ENCODE data around the gene RFT1. TPM values are rescaled to one million over a fixed set of nuclear protein-coding genes. Genes with fewer than 3 reads are reported as not detected.

The RFT1 gene
- total and polyA plus RNA-seq, 2 of the 13 experiments (the other 11 are each of a cell fraction or from before 2014, with no cell fraction given): 23.2 to 37.0 TPM

GRCh38 chr3:53074761-53075742, 55.2 kb downstream of the RFT1 start:
- intact Hi-C loops (cut with micrococcal nuclease; ENCODE audit: unreplicated experiment) (loop anchor here (10.0 kb wide), 1 partner anchor 330 kb away; no protein-coding TSS in a partner anchor), in situ Hi-C loops (cut with HindIII; ENCODE audit: extremely low pct_ligation_motif_present, low pct_unique_long_range_greater_than_20kb) (loop anchor here (5.0 kb wide), 1 partner anchor 223 kb away; no protein-coding TSS in a partner anchor)
- ChIA-PET POLR2A (interaction anchor here (0.8 to 1.9 kb wide), 2 partner anchors 9 to 18 kb away, joined by 3 to 4 read pairs; no protein-coding TSS in a partner anchor), CTCF (ENCODE audit: low intra/inter-chr PET ratio, low total read pairs) (no interaction called here)
- TF ChIP-seq ZBTB14 (CRISPR knock-in tag; IDR thresholded peaks at IDR 0.05) (no peak), ZEB1 (IDR thresholded peaks at IDR 0.05; ENCODE audit: insufficient replicate concordance, low read depth) (no peak), RFX1 (IDR thresholded peaks at IDR 0.05) (peak; percentile 64), ZNF652 (CRISPR knock-in tag; IDR thresholded peaks at IDR 0.05; ENCODE audit: borderline replicate concordance, low read depth) (no peak), ZBTB33 (CRISPR knock-in tag; IDR thresholded peaks at IDR 0.05) (no peak)
- no TSS peak for BruUV-seq (replicated peaks)
- H3K4me3 ChIP-seq (replicated peaks in 1 of 3; ENCODE audit: insufficient read depth in 1 of 3, low read depth in 2 of 3, low read length in 3 of 3): no peak overlapping the region
- H3K4me1 ChIP-seq (ENCODE audit: insufficient read depth, low read length): peaks cover 27% of the 10 kb centered on the region
- no peak for FAIRE-seq
- no peak overlapping the region for H3K27ac ChIP-seq (ENCODE audit: extremely low read length, insufficient read depth, low read length)
- no peaks in the 10 kb centered on the region for H3K79me2 ChIP-seq (ENCODE audit: insufficient read depth, low read length)
- WGBS (ENCODE audit: low lambda C conversion rate): 60% methylated on average over 6 of the region's 9 CpGs
- ATAC-seq: no peak
- no peak overlapping the region for H3K9ac ChIP-seq (ENCODE audit: insufficient read depth, low read depth, low read length)
- H4K20me1 ChIP-seq (ENCODE audit: insufficient read depth, low read length): no peaks in the 10 kb centered on the region
- DNase-seq (ENCODE audit: low spot score): no peak
- no peaks in the 10 kb centered on the region for H3K36me3 ChIP-seq (replicated peaks in 1 of 2; ENCODE audit: control insufficient read depth in 1 of 2, insufficient read depth in 2 of 2, low read length in 2 of 2)
- H3K27me3 ChIP-seq (ENCODE audit: control insufficient read depth in 1 of 2, insufficient read depth in 2 of 2, low read length in 2 of 2): no peaks in the 10 kb centered on the region; a peak in 1 of 5 replicates
- no peaks in the 10 kb centered on the region for H3K9me3 ChIP-seq (ENCODE audit: low read length)
- H2AFZ ChIP-seq (ENCODE audit: low read length): no peak overlapping the region
- no peak overlapping the region for H3K4me2 ChIP-seq (ENCODE audit: low read depth, low read length)
